Measurements from ENCODE around the gene EIF2B4. TPM values are rescaled to one million over a fixed set of nuclear protein-coding genes. Genes with fewer than 3 reads are reported as not detected.

The EIF2B4 gene
- total RNA-seq, 1 donor from 2014 or later: 49.6 TPM

- Mint-ChIP-seq H3K27me3 (no peaks in the 10 kb centered on the region), H3K4me1 (ENCODE audit: low read depth) (peaks cover 16% of the 10 kb centered on the region), H3K27ac (peak overlapping the region; percentile 95), H3K9me3 (ENCODE audit: low read depth) (no peaks in the 10 kb centered on the region), H3K36me3 (ENCODE audit: insufficient read depth) (peaks cover 22% of the 10 kb centered on the region), H3K4me3 (ENCODE audit: low read depth) (peak overlapping the region; percentile 92)
- DNase-seq (ENCODE audit: low spot score, unreplicated experiment): no peak
- no peak for TF ChIP-seq CTCF (IDR thresholded peaks at IDR 0.05; ENCODE audit: unreplicated experiment)
These were observed 9.3 kb upstream of the EIF2B4 start for GRCh38 chr2:27379383-27379835.

GRCh38 chr2:27378809-27379290 lies 8.7 kb upstream of the EIF2B4 start:
- H3K27me3 Mint-ChIP-seq: no peaks in the 10 kb centered on the region
- peak overlapping the region; percentile 95 for H3K27ac Mint-ChIP-seq
- H3K9me3 Mint-ChIP-seq (ENCODE audit: low read depth): no peaks in the 10 kb centered on the region
- no peak for DNase-seq (ENCODE audit: low spot score, unreplicated experiment)
- no peak for TF ChIP-seq CTCF (IDR thresholded peaks at IDR 0.05; ENCODE audit: unreplicated experiment)
- peaks cover 18% of the 10 kb centered on the region for H3K36me3 Mint-ChIP-seq (ENCODE audit: insufficient read depth)
- H3K4me1 Mint-ChIP-seq (ENCODE audit: low read depth): peaks cover 16% of the 10 kb centered on the region
- peak overlapping the region; percentile 92 for H3K4me3 Mint-ChIP-seq (ENCODE audit: low read depth)

GRCh38 chr2:27378096-27378808 lies 8.1 kb upstream of the EIF2B4 start:
- no peaks in the 10 kb centered on the region for H3K27me3 Mint-ChIP-seq
- H3K27ac Mint-ChIP-seq: peak overlapping the region; percentile 41
- peaks cover 17% of the 10 kb centered on the region for H3K36me3 Mint-ChIP-seq (ENCODE audit: insufficient read depth)
- no peak for TF ChIP-seq CTCF (IDR thresholded peaks at IDR 0.05; ENCODE audit: unreplicated experiment)
- no peaks in the 10 kb centered on the region for H3K9me3 Mint-ChIP-seq (ENCODE audit: low read depth)
- H3K4me1 Mint-ChIP-seq (ENCODE audit: low read depth): peaks cover 16% of the 10 kb centered on the region
- peak overlapping the region; percentile 7 for H3K4me3 Mint-ChIP-seq (ENCODE audit: low read depth)
- no peak for DNase-seq (ENCODE audit: low spot score, unreplicated experiment)

- Mint-ChIP-seq H3K27me3 (no peaks in the 10 kb centered on the region), H3K4me3 (ENCODE audit: low read depth) (no peak overlapping the region), H3K9me3 (ENCODE audit: low read depth) (no peaks in the 10 kb centered on the region), H3K27ac (peak overlapping the region; percentile 86), H3K4me1 (ENCODE audit: low read depth) (peaks cover 20% of the 10 kb centered on the region), H3K36me3 (ENCODE audit: insufficient read depth) (peaks cover 21% of the 10 kb centered on the region)
- no peak for DNase-seq (ENCODE audit: low spot score, unreplicated experiment)
- no peak for TF ChIP-seq CTCF (IDR thresholded peaks at IDR 0.05; ENCODE audit: unreplicated experiment)
These were observed 7.5 kb upstream of the EIF2B4 start for GRCh38 chr2:27377618-27378095.

- TF ChIP-seq CTCF (IDR thresholded peaks at IDR 0.05; ENCODE audit: unreplicated experiment): no peak
- H3K4me3 Mint-ChIP-seq (ENCODE audit: low read depth): no peak overlapping the region
- peak overlapping the region; percentile 45 for H3K27ac Mint-ChIP-seq
- H3K9me3 Mint-ChIP-seq (ENCODE audit: low read depth): no peaks in the 10 kb centered on the region
- no peaks in the 10 kb centered on the region for H3K27me3 Mint-ChIP-seq
- H3K4me1 Mint-ChIP-seq (ENCODE audit: low read depth): peaks cover 22% of the 10 kb centered on the region
- no peak for DNase-seq (ENCODE audit: low spot score, unreplicated experiment)
- H3K36me3 Mint-ChIP-seq (ENCODE audit: insufficient read depth): peaks cover 21% of the 10 kb centered on the region
These were observed 6.9 kb upstream of the EIF2B4 start for GRCh38 chr2:27376866-27377617.
